Thoracic aorta (tissue), 2 donors: Measurements from ENCODE around the gene OR7A17. TPM values are rescaled to one million over a fixed set of nuclear protein-coding genes. Genes with fewer than 3 reads are reported as not detected.

Experiments
- ATAC-seq: fragments of 150-250 bp; one replicate; pipeline ENCODE4 v1.8.0; 2017; ENCODE audit warnings: low read depth; ENCODE audit not compliant: insufficient number of reproducible peaks, low FRiP score
- DNase-seq: peaks from one replicate; pipeline ENCODE4 v3.0.0-alpha.2; 2020; ENCODE audit warnings: low spot score
- H3K27ac ChIP-seq, 2 donors: fragments of 200-600 bp; sonication (generic); 1 replicate in 1 of 2; 2 replicates in 1 of 2; pipeline ENCODE4 v1.5.1; 2016; ENCODE audit warnings: mild to moderate bottlenecking in 2 of 2, moderate library complexity in 2 of 2
- H3K27me3 ChIP-seq: fragments of 200-600 bp; sonication (generic); replicated peaks from 2 replicates; pipeline ENCODE4 v1.6.0; 2016; ENCODE audit warnings: mild to moderate bottlenecking; ENCODE audit not compliant: insufficient read depth
- H3K36me3 ChIP-seq: fragments of 200-600 bp; sonication (generic); one replicate; pipeline ENCODE4 v1.5.1; 2016
- H3K4me1 ChIP-seq, 2 donors: fragments of 200-600 bp; sonication (generic); 1 replicate in 1 of 2; 2 replicates in 1 of 2; pipeline versions ENCODE4 v1.5.1 to v1.6.0; 2016; ENCODE audit warnings: low read depth in 2 of 2, mild to moderate bottlenecking in 1 of 2; ENCODE audit not compliant: control insufficient read depth in 1 of 2
- H3K4me3 ChIP-seq: fragments of 200-600 bp; sonication (generic); 2 replicates; pipeline ENCODE4 v1.5.1; 2016; ENCODE audit warnings: mild to moderate bottlenecking
- H3K9me3 ChIP-seq: fragments of 200-600 bp; sonication (generic); 2 replicates; pipeline ENCODE4 v1.5.1; 2016
- CTCF ChIP-seq: fragments of 200-600 bp; sonication (generic); IDR thresholded peaks from one replicate; pipeline ENCODE4 v1.5.1; 2019; ENCODE audit warnings: antibody characterized with exemption
- total RNA-seq, 2 donors: library from RNA; depleted of rRNA; stranded (reverse); fragments of >200 nt; gene quantifications; one replicate each; pipeline versions ENCODE4 v1.1.0 to v1.2.3, GENCODE V29; 2016

OR7A17 gene
- total RNA-seq, result not detected

DNA sequence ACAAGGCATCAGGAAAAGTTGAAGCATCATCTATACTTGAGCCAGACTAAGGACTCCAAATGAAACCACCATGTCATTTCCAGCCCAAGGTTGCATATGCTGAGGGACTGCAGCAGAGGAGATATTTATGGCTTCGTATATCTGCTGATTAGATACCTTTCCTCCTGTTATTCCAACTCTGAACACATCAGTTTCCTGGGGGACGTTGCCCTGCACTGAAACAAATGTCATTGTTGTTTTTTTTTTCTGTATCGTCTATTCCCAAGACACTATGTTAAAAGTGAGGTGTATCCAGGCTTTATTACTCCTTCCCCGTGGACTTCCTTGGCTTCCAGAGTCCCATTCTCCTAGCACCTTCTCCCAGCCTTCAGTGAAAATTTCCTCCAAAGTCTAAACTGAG lies at the start of gene OR7A17:
TSS of gene OR7A17 (minus strand) at position 101 of the 400 bp plus-strand sequence. CDS start 4,777 bp downstream, outside the sequence.
- Histone ChIP-seq H3K4me3 (no peak within 1 kb of the TSS), H3K9me3 (no peaks in the 10 kb centered on the region), H3K27ac (no peak within 1 kb of the TSS), H3K4me1 (peaks cover 0 to 6% of the 10 kb centered on the region in 2 donors), H3K36me3 (no peaks in the 10 kb centered on the region), H3K27me3 (no peaks in the 10 kb centered on the region)
- TF ChIP-seq CTCF, result no peak
- no peak for ATAC-seq
- no peak for DNase-seq

GRCh38 chr19:14933506-14933905 lies 47.6 kb upstream of the OR7A17 start:
- Histone ChIP-seq H3K9me3 (no peaks in the 10 kb centered on the region), H3K27ac (no peak overlapping the region), H3K4me1 (no peaks in the 10 kb centered on the region), H3K4me3 (no peak overlapping the region), H3K27me3 (no peaks in the 10 kb centered on the region), H3K36me3 (no peaks in the 10 kb centered on the region)
- DNase-seq (no peak), ATAC-seq (no peak)
- TF ChIP-seq CTCF, result no peak

- Histone ChIP-seq H3K27ac (no peak overlapping the region), H3K4me3 (no peak overlapping the region), H3K36me3 (no peaks in the 10 kb centered on the region), H3K4me1 (no peaks in the 10 kb centered on the region), H3K27me3 (no peaks in the 10 kb centered on the region), H3K9me3 (no peaks in the 10 kb centered on the region)
- ATAC-seq, result no peak
- TF ChIP-seq CTCF, result no peak
- no peak for DNase-seq
Measured at GRCh38 chr19:14916848-14917247, 30.9 kb upstream of the OR7A17 start.

DNA sequence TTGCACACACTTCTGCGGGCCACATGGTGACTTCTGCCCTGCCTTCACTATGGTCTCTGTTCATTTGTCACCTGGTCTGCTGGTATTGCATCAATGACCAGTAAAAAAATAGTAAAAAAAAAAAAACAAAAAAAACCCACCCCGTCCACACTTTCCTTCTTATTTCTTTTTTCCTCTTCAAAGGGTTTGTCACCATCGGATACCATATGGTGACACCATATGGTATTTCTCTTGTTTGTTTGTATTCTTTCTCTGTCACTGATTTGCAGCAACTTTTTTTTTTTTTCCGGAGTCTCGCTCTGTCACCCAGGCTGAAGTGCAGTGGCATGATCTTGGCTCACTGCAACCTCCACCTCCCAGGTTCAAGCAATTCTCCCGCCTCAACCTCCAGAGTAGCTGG lies 29.2 kb upstream of the OR7A17 start:
- Histone ChIP-seq H3K36me3 (no peaks in the 10 kb centered on the region), H3K4me1 (no peaks in the 10 kb centered on the region), H3K27me3 (no peaks in the 10 kb centered on the region), H3K9me3 (no peaks in the 10 kb centered on the region), H3K4me3 (no peak overlapping the region), H3K27ac (no peak overlapping the region)
- ATAC-seq, result no peak
- DNase-seq, result no peak
- no peak for TF ChIP-seq CTCF

DNA sequence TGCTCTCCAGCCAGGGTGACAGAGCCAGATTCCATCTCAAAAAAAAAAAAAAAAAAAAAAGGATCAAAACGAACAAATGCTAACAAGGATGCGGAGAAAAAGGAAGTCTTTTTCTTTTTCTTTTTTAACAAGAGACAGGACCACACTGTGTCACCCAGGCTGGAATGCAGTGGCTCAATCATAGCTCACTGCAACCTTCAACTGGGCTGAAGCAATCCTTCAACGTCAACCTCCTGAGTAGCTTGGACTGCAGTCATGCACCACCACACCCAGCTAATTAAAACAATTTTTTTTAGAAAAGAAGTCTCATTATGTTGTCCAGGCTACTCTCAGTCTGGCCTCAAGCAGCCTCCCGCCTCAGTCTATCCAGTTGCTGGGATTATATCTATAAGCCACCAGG lies 20.8 kb upstream of the OR7A17 start:
- no peaks in the 10 kb centered on the region for H3K36me3 ChIP-seq
- TF ChIP-seq CTCF, result no peak
- no peaks in the 10 kb centered on the region for H3K9me3 ChIP-seq
- DNase-seq (no peak), ATAC-seq (no peak)
- H3K4me3 ChIP-seq, result no peak overlapping the region
- H3K4me1 ChIP-seq, result no peaks in the 10 kb centered on the region
- no peaks in the 10 kb centered on the region for H3K27me3 ChIP-seq
- no peak overlapping the region for H3K27ac ChIP-seq
